Measurements from ENCODE around the gene SPRY1.

Gene SPRY1

GRCh38 chr4:123404533-123404932 is 7.9 kb downstream of the SPRY1 start:
- TF ChIP-seq ZNF274 (IDR thresholded peaks at IDR 0.05; ENCODE audit: low read depth, low read length): no peak
- TF ChIP-seq SUZ12 (IDR thresholded peaks at IDR 0.05; ENCODE audit: extremely low read depth, insufficient read depth, insufficient read length): no peak
- no peak for TF ChIP-seq YY1 (IDR thresholded peaks at IDR 0.05; ENCODE audit: insufficient read depth, insufficient read length)
- H3K9ac ChIP-seq (ENCODE audit: insufficient read length, low read depth): no peak overlapping the region
- H3K4me3 ChIP-seq (ENCODE audit: insufficient read length, low read depth): no peak overlapping the region
- peaks cover 27% of the 10 kb centered on the region for H3K36me3 ChIP-seq (ENCODE audit: insufficient read depth, insufficient read length, low read length)
- no peak for DNase-seq (ENCODE audit: low read depth, low spot score)
- H3K9me3 ChIP-seq (ENCODE audit: insufficient read depth, low read length): no peaks in the 10 kb centered on the region
- H3K4me1 ChIP-seq (ENCODE audit: insufficient read depth, insufficient read length): no peaks in the 10 kb centered on the region
- no peaks in the 10 kb centered on the region for H3K27me3 ChIP-seq (ENCODE audit: insufficient read depth, insufficient read length)

- TF ChIP-seq SUZ12 (IDR thresholded peaks at IDR 0.05; ENCODE audit: extremely low read depth, insufficient read depth, insufficient read length): no peak
- TF ChIP-seq YY1 (IDR thresholded peaks at IDR 0.05; ENCODE audit: insufficient read depth, insufficient read length): no peak
- no peak for TF ChIP-seq ZNF274 (IDR thresholded peaks at IDR 0.05; ENCODE audit: low read depth, low read length)
- Histone ChIP-seq H3K4me1 (ENCODE audit: insufficient read depth, insufficient read length) (no peaks in the 10 kb centered on the region), H3K9me3 (ENCODE audit: insufficient read depth, low read length) (no peaks in the 10 kb centered on the region), H3K9ac (ENCODE audit: insufficient read length, low read depth) (no peak overlapping the region), H3K4me3 (ENCODE audit: insufficient read length, low read depth) (no peak overlapping the region), H3K27me3 (ENCODE audit: insufficient read depth, insufficient read length) (no peaks in the 10 kb centered on the region), H3K36me3 (ENCODE audit: insufficient read depth, insufficient read length, low read length) (peaks cover 27% of the 10 kb centered on the region)
- no peak for DNase-seq (ENCODE audit: low read depth, low spot score)
Measured at GRCh38 chr4:123405267-123405865, 8.8 kb downstream of the SPRY1 start.

DNA sequence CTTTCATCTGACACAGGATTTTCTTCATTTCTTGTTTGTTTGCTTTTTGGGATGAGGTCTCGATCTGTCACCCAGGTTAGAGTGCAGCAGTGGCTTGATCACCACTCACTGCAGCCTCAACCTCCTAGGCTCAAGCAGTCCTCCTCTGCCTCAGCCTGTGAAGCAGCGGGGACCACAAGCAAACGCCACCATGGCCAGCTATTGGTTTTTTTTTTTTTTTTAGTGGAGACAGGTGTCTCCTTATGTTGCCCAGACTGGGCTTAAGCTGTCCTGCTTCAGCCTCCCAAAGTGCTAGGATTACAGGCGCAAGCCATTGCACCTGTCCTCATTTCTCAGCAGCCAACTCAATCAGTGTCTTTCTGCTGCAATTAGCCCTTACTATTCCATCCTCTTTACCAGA is 10.3 kb downstream of the SPRY1 start:
- H3K9ac ChIP-seq (ENCODE audit: insufficient read length, low read depth): no peak overlapping the region
- H3K27me3 ChIP-seq (ENCODE audit: insufficient read depth, insufficient read length): no peaks in the 10 kb centered on the region
- no peak for DNase-seq (ENCODE audit: low read depth, low spot score)
- H3K4me3 ChIP-seq (ENCODE audit: insufficient read length, low read depth): no peak overlapping the region
- H3K36me3 ChIP-seq (ENCODE audit: insufficient read depth, insufficient read length, low read length): peaks cover 21% of the 10 kb centered on the region
- H3K4me1 ChIP-seq (ENCODE audit: insufficient read depth, insufficient read length): no peaks in the 10 kb centered on the region
- no peak for TF ChIP-seq SUZ12 (IDR thresholded peaks at IDR 0.05; ENCODE audit: extremely low read depth, insufficient read depth, insufficient read length)
- no peak for TF ChIP-seq YY1 (IDR thresholded peaks at IDR 0.05; ENCODE audit: insufficient read depth, insufficient read length)
- no peak for TF ChIP-seq ZNF274 (IDR thresholded peaks at IDR 0.05; ENCODE audit: low read depth, low read length)
- no peaks in the 10 kb centered on the region for H3K9me3 ChIP-seq (ENCODE audit: insufficient read depth, low read length)

DNA sequence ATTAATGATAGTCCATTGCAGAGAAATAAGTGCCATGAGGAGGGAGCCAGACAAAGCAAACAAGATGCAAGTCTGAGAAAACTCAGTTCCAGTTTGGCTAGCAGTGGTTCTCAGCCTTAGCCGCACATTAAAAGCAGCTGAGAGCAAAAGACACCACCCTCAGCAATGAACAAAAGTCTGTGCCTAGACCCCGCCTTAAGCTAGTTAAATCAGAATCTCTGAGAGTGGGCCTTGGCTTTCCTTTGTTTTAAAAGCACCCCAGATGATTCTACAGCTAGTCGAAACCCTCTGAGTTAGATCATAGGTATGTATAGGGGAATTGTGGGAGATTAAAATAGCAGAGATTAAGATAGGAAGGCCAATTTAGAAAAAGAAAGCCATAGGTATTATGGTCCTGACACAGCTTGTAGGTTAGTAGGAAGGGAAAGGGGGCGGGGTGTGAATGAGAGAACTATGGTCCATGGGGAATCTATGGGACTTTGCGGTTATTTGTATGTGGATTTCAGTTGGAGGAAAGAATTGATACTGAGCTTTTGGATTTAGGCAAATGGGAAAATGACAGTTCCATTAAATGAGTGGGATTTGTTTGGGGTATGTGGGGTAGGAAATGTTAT is 12.0 kb downstream of the SPRY1 start:
- peaks cover 1% of the 10 kb centered on the region for H3K4me1 ChIP-seq (ENCODE audit: insufficient read depth, insufficient read length)

GRCh38 chr4:123409334-123409733 is 12.7 kb downstream of the SPRY1 start:
- Histone ChIP-seq H3K9me3 (ENCODE audit: insufficient read depth, low read length) (no peaks in the 10 kb centered on the region), H3K4me3 (ENCODE audit: insufficient read length, low read depth) (no peak overlapping the region), H3K36me3 (ENCODE audit: insufficient read depth, insufficient read length, low read length) (peaks cover under 1% of the 10 kb centered on the region), H3K9ac (ENCODE audit: insufficient read length, low read depth) (no peak overlapping the region), H3K4me1 (ENCODE audit: insufficient read depth, insufficient read length) (peaks cover 1% of the 10 kb centered on the region), H3K27me3 (ENCODE audit: insufficient read depth, insufficient read length) (no peaks in the 10 kb centered on the region)
- TF ChIP-seq SUZ12 (IDR thresholded peaks at IDR 0.05; ENCODE audit: extremely low read depth, insufficient read depth, insufficient read length): no peak
- TF ChIP-seq ZNF274 (IDR thresholded peaks at IDR 0.05; ENCODE audit: low read depth, low read length): no peak
- TF ChIP-seq YY1 (IDR thresholded peaks at IDR 0.05; ENCODE audit: insufficient read depth, insufficient read length): no peak
- DNase-seq (ENCODE audit: low read depth, low spot score): no peak

More for the DNA sequence above, 12.0 kb downstream of the SPRY1 start:
- TF ChIP-seq YY1 (IDR thresholded peaks at IDR 0.05; ENCODE audit: insufficient read depth, insufficient read length): no peak
- TF ChIP-seq SUZ12 (IDR thresholded peaks at IDR 0.05; ENCODE audit: extremely low read depth, insufficient read depth, insufficient read length): no peak
- TF ChIP-seq ZNF274 (IDR thresholded peaks at IDR 0.05; ENCODE audit: low read depth, low read length): no peak
- no peak for DNase-seq (ENCODE audit: low read depth, low spot score)
- Histone ChIP-seq H3K27me3 (ENCODE audit: insufficient read depth, insufficient read length) (no peaks in the 10 kb centered on the region), H3K4me3 (ENCODE audit: insufficient read length, low read depth) (no peak overlapping the region), H3K9ac (ENCODE audit: insufficient read length, low read depth) (no peak overlapping the region), H3K9me3 (ENCODE audit: insufficient read depth, low read length) (no peaks in the 10 kb centered on the region), H3K36me3 (ENCODE audit: insufficient read depth, insufficient read length, low read length) (peaks cover 5% of the 10 kb centered on the region)

DNA sequence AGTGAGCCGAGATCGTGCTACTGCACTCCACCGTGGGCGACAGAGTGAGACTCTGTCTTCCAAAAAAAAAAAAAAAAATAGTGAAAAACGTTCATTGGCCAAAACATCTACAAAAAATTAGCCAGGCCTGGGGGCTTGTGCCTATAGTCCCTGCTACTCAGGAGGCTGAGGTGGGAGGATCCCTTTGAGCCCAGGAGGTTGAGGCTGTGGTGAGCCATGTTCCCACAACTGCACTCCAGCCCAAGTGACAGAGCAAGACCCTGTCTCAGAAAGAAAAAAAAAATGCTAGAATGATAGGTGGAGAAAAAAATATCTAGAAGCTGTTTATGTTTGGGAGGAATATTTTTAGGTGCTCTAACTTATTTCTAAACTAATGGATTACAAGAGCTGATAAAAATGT is 14.9 kb downstream of the SPRY1 start:
- no peak for DNase-seq (ENCODE audit: low read depth, low spot score)
- H3K4me3 ChIP-seq (ENCODE audit: insufficient read length, low read depth): no peak overlapping the region
- no peaks in the 10 kb centered on the region for H3K9me3 ChIP-seq (ENCODE audit: insufficient read depth, low read length)
- TF ChIP-seq ZNF274 (IDR thresholded peaks at IDR 0.05; ENCODE audit: low read depth, low read length) (no peak), SUZ12 (IDR thresholded peaks at IDR 0.05; ENCODE audit: extremely low read depth, insufficient read depth, insufficient read length) (no peak), YY1 (IDR thresholded peaks at IDR 0.05; ENCODE audit: insufficient read depth, insufficient read length) (no peak)
- H3K36me3 ChIP-seq (ENCODE audit: insufficient read depth, insufficient read length, low read length): no peaks in the 10 kb centered on the region
- peaks cover 1% of the 10 kb centered on the region for H3K4me1 ChIP-seq (ENCODE audit: insufficient read depth, insufficient read length)
- no peaks in the 10 kb centered on the region for H3K27me3 ChIP-seq (ENCODE audit: insufficient read depth, insufficient read length)
- H3K9ac ChIP-seq (ENCODE audit: insufficient read length, low read depth): no peak overlapping the region

- Histone ChIP-seq H3K27me3 (ENCODE audit: insufficient read depth, insufficient read length) (no peaks in the 10 kb centered on the region), H3K4me1 (ENCODE audit: insufficient read depth, insufficient read length) (peaks cover 1% of the 10 kb centered on the region), H3K9ac (ENCODE audit: insufficient read length, low read depth) (no peak overlapping the region), H3K36me3 (ENCODE audit: insufficient read depth, insufficient read length, low read length) (no peaks in the 10 kb centered on the region), H3K4me3 (ENCODE audit: insufficient read length, low read depth) (no peak overlapping the region), H3K9me3 (ENCODE audit: insufficient read depth, low read length) (no peaks in the 10 kb centered on the region)
- DNase-seq (ENCODE audit: low read depth, low spot score): no peak
- TF ChIP-seq ZNF274 (IDR thresholded peaks at IDR 0.05; ENCODE audit: low read depth, low read length) (no peak), YY1 (IDR thresholded peaks at IDR 0.05; ENCODE audit: insufficient read depth, insufficient read length) (no peak), SUZ12 (IDR thresholded peaks at IDR 0.05; ENCODE audit: extremely low read depth, insufficient read depth, insufficient read length) (no peak)
Measured at GRCh38 chr4:123412091-123412505, 15.5 kb downstream of the SPRY1 start.

All from NT2/D1 (cell line).